GM19035 (cell line): Measurements from ENCODE around the gene YPEL5.

Experiments used
- ATAC-seq: cut with Tn5 transposase; IDR thresholded peaks from one replicate; pipeline ENCODE4 v1.9.1; 2021; ENCODE audit not compliant: unreplicated experiment

The YPEL5 gene

DNA sequence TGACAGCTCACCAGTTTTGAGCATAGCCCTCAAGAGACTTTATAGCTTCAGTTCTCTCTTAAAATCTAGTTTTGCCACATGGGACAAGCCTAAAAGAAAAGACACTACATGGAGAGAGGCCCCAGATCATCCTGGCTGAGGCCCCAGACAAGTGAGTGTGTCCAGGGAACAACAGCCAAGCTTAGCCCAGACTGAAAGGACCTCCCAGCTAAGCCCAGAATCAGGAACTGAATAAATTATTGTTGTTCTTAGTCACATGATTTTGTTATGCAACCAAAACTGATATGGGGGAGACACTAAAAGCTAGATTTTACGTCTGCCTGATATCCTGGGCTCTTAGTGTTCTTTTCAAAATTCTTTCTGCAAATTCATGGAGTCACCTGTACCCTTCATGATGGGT lies 55.2 kb downstream of the YPEL5 start:
- no peak for ATAC-seq

DNA sequence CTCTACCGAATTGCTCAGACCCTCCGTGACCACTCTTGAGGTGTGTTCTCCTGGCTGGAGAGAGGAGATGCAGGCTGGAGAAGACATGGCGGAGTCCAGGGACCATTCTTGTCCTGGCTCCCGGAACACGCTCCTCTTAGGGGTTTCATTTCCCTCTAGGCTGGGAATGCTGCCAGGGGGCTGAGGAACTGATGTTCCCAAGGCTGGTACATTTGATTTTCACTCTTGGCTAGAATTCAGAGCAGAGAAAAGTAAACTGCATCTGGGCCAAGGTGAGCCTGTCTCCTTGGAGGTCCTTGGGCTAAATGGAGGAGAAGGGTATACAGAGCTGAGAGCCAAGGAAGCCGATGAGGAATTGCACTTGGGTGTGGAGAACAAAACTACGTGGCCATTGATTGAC lies 56.3 kb downstream of the YPEL5 start:
- no peak for ATAC-seq

DNA sequence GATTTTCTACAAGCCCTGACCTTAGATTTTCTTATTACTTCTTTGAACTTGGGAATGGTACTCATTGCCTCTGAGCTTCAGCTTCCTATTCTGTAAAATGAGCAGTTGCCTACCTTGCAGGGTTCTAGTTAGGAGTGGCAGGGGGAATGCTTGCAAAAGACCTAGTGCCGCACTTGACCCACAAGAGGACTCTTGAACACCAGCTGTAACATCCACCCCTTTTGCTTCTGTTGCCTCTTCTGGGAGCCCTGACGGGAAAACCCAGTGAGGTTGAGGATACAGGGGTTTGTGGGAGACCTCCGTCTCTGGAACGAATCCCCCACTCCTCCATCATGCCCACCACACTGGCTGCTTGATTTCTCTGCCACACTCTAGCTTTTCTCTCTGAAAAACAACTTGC lies 57.5 kb downstream of the YPEL5 start:
- no peak for ATAC-seq

DNA sequence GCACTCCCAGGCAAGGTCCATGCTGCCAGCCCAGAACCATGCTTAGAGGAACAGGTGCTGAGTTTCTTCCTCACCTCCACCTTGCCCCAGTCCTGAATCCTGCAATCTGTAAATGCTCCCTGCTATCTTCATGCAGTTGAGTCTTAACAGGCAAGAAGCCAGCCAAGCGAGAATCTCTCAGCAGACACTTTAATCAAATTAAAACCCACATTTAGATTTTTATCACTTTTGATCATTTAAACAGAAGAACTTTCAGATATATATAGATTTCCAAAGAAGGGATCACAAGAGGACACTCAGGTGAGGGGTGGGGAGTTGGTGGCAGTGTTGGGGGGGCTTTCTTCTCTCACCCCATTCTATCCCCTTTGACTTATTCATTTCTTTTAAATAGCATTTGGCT lies 58.6 kb downstream of the YPEL5 start:
- ATAC-seq = no peak

DNA sequence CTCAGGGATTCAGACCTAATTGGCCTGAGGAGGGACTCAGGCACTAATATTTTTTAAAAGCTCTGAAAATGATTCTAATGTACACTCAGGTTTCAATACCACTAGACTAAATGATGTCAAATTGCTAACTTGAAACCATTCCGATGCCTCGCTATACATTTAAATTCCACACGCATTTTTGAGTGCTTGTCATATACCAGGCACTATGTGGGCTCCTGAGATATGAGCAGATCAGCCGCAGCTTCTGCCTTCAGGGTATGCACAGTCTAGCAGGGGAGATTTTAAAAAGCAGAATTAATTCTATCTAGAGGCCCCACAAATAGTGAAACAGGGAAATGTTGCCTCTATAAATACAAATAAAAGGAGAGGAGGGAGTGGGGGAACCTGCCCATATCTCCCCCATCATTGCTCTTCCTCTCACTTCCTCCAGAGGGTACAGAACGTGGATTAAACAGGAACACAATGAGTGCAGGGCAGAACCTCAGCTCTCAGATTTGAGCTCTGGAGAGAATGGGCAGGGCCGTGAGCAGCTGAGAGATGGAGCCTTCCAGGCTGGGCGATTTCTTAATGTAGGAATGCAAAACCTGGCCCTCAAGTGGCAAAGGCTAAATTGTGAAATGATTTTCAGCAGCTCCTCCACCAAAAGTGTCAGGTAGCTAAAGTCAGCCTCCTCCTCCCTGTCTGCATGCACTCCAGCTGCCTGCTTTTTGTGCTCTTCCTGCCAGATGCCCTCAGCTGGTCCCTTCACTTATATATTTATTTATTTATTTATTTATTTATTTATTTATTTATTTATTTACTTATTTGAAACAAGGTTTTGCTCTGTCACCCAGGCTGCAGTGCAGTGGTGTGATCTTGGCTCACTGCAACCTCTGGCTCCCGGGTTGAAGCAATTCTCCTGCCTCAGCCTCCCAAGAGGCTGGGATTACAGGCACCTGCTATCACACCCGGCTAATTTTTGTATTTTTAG lies 59.9 kb downstream of the YPEL5 start:
- no peak for ATAC-seq

DNA sequence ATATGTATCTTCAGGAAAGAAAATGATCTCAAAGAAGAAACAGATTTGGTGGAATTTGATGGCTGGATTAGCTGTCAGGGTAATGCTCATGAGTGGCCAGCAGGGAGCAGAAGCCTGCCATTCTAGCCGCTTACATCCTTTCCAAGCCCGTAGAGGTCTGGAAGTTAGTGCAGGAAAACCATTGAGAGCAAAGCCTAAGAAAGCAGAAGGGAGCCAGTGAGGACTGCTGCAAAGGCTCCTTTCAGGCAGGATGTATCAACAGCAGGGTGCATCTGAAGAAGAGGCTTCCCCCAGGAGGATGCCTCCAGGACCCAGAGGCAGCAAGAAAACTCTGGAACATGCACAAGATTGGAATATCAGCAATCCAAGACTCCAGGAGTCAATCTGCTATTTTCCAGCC lies 61.6 kb downstream of the YPEL5 start:
- no peak for ATAC-seq

DNA sequence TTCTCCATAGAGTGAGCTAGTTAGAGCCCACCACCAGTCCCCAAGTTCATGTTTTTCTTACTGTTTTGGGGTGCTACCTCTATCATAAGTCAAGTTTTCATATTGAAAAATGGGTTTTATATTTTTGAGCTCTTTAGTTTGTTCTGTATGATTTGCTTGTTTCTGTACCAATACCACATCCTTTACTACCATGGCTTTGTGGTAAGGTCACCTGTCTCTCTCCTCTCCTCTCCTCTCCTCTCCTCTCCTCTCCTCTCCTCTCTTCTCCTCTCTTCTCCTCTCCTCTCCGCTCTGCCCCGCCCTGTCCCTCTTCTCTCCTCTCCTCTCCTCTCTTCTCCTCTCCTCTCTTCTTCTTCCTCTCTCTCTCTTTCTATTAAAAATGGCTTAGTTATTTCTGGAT lies 62.4 kb downstream of the YPEL5 start:
- no peak for ATAC-seq
